Smooth muscle cell (in vitro differentiated cells): ENCODE measurements around the gene PPIC. TPM values are rescaled to one million over a fixed set of nuclear protein-coding genes. Genes with fewer than 3 reads are reported as not detected.

ENCODE experiments used
- DNase-seq: peaks from one replicate; lab custom pipeline; 2025; ENCODE audit not compliant: unreplicated experiment; lab: John Stamatoyannopoulos, UW
- H2AFZ ChIP-seq: fragments of 200-600 bp; sonication (generic); 2 replicates; pipeline ENCODE4 v1.6.0; 2016; ENCODE audit warnings: antibody characterized with exemption, low read depth, mild to moderate bottlenecking
- H3F3A ChIP-seq: fragments of 200-600 bp; sonication (generic); 2 replicates; pipeline ENCODE4 v1.6.0; 2017; ENCODE audit warnings: antibody characterized with exemption, low read depth
- H3K27ac ChIP-seq: fragments of 200-600 bp; sonication (generic); 2 replicates; pipeline ENCODE4 v1.5.1; 2016; ENCODE audit warnings: low read depth, mild to moderate bottlenecking
- H3K27me3 ChIP-seq: fragments of 200-600 bp; sonication (generic); 2 replicates; pipeline ENCODE4 v1.6.1; 2016; ENCODE audit warnings: low read depth, mild to moderate bottlenecking
- H3K36me3 ChIP-seq: fragments of 200-600 bp; sonication (generic); 2 replicates; pipeline ENCODE4 v1.5.1; 2016; ENCODE audit warnings: low read depth
- H3K4me1 ChIP-seq: fragments of 200-600 bp; sonication (generic); 2 replicates; pipeline ENCODE4 v1.5.1; 2016; ENCODE audit warnings: low read depth
- H3K4me2 ChIP-seq: fragments of 200-600 bp; sonication (generic); 2 replicates; pipeline ENCODE4 v1.6.0; 2016; ENCODE audit warnings: mild to moderate bottlenecking
- H3K4me3 ChIP-seq: fragments of 200-600 bp; sonication (generic); 2 replicates; pipeline ENCODE4 v1.5.1; 2016; ENCODE audit warnings: mild to moderate bottlenecking
- H3K79me2 ChIP-seq: fragments of 200-600 bp; sonication (generic); 2 replicates; pipeline ENCODE4 v1.6.0; 2016; ENCODE audit warnings: low read depth, mild to moderate bottlenecking
- H3K9ac ChIP-seq: fragments of 200-600 bp; sonication (generic); 2 replicates; pipeline ENCODE4 v1.6.0; 2016; ENCODE audit warnings: low read depth
- H3K9me3 ChIP-seq: fragments of 200-600 bp; sonication (generic); replicated peaks from 2 replicates; pipeline ENCODE4 v1.5.1; 2016; ENCODE audit warnings: low read depth
- H4K20me1 ChIP-seq: fragments of 200-600 bp; sonication (generic); 2 replicates; pipeline ENCODE4 v1.6.0; 2016; ENCODE audit warnings: low read depth
- CTCF ChIP-seq: fragments of 200-600 bp; sonication (generic); IDR thresholded peaks from 2 replicates; pipeline ENCODE4 v1.5.1; 2017; ENCODE audit warnings: borderline replicate concordance, mild to moderate bottlenecking, antibody characterized with exemption; ENCODE audit not compliant: insufficient read depth, poor library complexity, severe bottlenecking
- WGBS: methylation state at CpG from one replicate; pipeline ENCODE4 v1.1.7; 2016; ENCODE audit warnings: low lambda C conversion rate; 5-methylcytosine and 5-hydroxymethylcytosine counted together
- polyA plus RNA-seq: library from polyadenylated mRNA; unstranded; fragments of >200 nt; fragmentation: Nextera tagmentation; extraction: Ambion mirVana; gene quantifications from 2 replicates; pipeline ENCODE4 v1.2.1, GENCODE V29; 2016
- total RNA-seq: library from RNA; depleted of rRNA; stranded (reverse); fragments of >200 nt; gene quantifications from 2 replicates; pipeline ENCODE4 v1.2.3, GENCODE V29; 2014

The PPIC gene
- total and polyA plus RNA-seq, 2 experiments from 2014 or later: 119 to 331 TPM

- Histone ChIP-seq H3K4me2 (no peak overlapping the region), H3K27ac (no peak overlapping the region), H3K9ac (no peak overlapping the region), H3K4me1 (peaks cover 10% of the 10 kb centered on the region), H3K4me3 (no peak overlapping the region), H3K9me3 (no peaks in the 10 kb centered on the region), H2AFZ (no peak overlapping the region), H3K79me2 (no peaks in the 10 kb centered on the region), H3K36me3 (no peaks in the 10 kb centered on the region), H3K27me3 (peaks cover 57% of the 10 kb centered on the region), H4K20me1 (no peaks in the 10 kb centered on the region), H3F3A (no peaks in the 10 kb centered on the region)
- 90% methylated on average over 3 of the region's 3 CpGs for WGBS
- TF ChIP-seq CTCF: no peak
- DNase-seq: no peak
Measured at GRCh38 chr5:123083298-123083697, 46.8 kb upstream of the PPIC start.

- Histone ChIP-seq H4K20me1 (no peaks in the 10 kb centered on the region), H3K4me1 (no peaks in the 10 kb centered on the region), H3K4me2 (no peak overlapping the region), H3F3A (no peaks in the 10 kb centered on the region), H3K9me3 (no peaks in the 10 kb centered on the region), H2AFZ (no peak overlapping the region), H3K27me3 (peaks cover 46% of the 10 kb centered on the region), H3K4me3 (no peak overlapping the region), H3K36me3 (no peaks in the 10 kb centered on the region), H3K9ac (no peak overlapping the region), H3K79me2 (no peaks in the 10 kb centered on the region), H3K27ac (no peak overlapping the region)
- no peak for TF ChIP-seq CTCF
- DNase-seq: no peak
- WGBS: 78% methylated on average over 1 of the region's 1 CpG
Measured at GRCh38 chr5:123080215-123080614, 43.7 kb upstream of the PPIC start.

GRCh38 chr5:123075521-123076163 is 39.1 kb upstream of the PPIC start:
- no peak for TF ChIP-seq CTCF
- H3K27me3 ChIP-seq: peaks cover 19% of the 10 kb centered on the region
- no peaks in the 10 kb centered on the region for H3K36me3 ChIP-seq
- H3K79me2 ChIP-seq: no peaks in the 10 kb centered on the region
- H4K20me1 ChIP-seq: no peaks in the 10 kb centered on the region
- no peak overlapping the region for H3K27ac ChIP-seq
- H3K4me2 ChIP-seq: no peak overlapping the region
- H3K4me1 ChIP-seq: no peaks in the 10 kb centered on the region
- no peak overlapping the region for H3K9ac ChIP-seq
- no peaks in the 10 kb centered on the region for H3K9me3 ChIP-seq
- no peak overlapping the region for H3K4me3 ChIP-seq
- DNase-seq: no peak
- H3F3A ChIP-seq: no peaks in the 10 kb centered on the region
- WGBS: 93% methylated on average over 5 of the region's 5 CpGs
- no peak overlapping the region for H2AFZ ChIP-seq

GRCh38 chr5:123068368-123068938 is 31.9 kb upstream of the PPIC start:
- DNase-seq: no peak
- H3K27ac ChIP-seq: no peak overlapping the region
- no peaks in the 10 kb centered on the region for H3K27me3 ChIP-seq
- no peaks in the 10 kb centered on the region for H3K9me3 ChIP-seq
- WGBS: 67% methylated on average over 1 of the region's 1 CpG
- no peaks in the 10 kb centered on the region for H4K20me1 ChIP-seq
- H3K36me3 ChIP-seq: no peaks in the 10 kb centered on the region
- no peaks in the 10 kb centered on the region for H3F3A ChIP-seq
- H2AFZ ChIP-seq: no peak overlapping the region
- H3K4me2 ChIP-seq: no peak overlapping the region
- no peak overlapping the region for H3K4me3 ChIP-seq
- TF ChIP-seq CTCF: no peak
- H3K79me2 ChIP-seq: no peaks in the 10 kb centered on the region
- H3K4me1 ChIP-seq: no peaks in the 10 kb centered on the region
- no peak overlapping the region for H3K9ac ChIP-seq
